Fibroblast of the conjunctiva (primary cell): ENCODE measurements around the gene DHRS4.
"Not testable (repeated sequence)": the region's sequence is repeated elsewhere in the genome, so short reads cannot be mapped to it uniquely, and the experiment has no call there.

ENCODE experiments used
- DNase-seq: peaks from one replicate; pipeline ENCODE4 v3.0.0-alpha.2; 2010; ENCODE audit warnings: low read depth

Gene DHRS4

GRCh38 chr14:23984891-23985602 is 31.5 kb downstream of the DHRS4 start:
- DNase-seq: peak; percentile 91

DNA sequence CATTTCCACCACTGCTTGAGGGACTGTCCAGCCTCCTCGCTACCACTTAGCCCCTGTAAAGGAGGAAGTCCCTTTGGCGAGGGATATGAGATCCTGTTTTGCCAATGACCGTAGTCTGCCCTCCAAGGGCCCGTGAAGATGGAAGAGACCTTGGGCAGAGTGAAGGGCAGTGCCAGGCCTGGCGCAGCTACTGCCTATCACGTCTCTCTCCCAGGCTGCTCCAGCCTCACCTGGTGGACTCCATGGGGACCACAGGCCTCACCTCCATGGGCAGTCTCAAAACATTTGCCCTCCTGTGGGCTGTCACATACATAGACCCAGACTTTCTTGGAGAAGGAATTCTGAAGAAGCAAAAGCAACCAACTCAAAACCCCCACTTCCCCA is 34.6 kb downstream of the DHRS4 start:
- DNase-seq: not testable (repeated sequence)

GRCh38 chr14:23988607-23989363 is 35.2 kb downstream of the DHRS4 start, which contains the start of gene DHRS4L2:
Gene DHRS4L2, plus strand, starts transcription at chr14:23988929. Its CDS starts 19 bp downstream, at chr14:23988948.
- DNase-seq: not testable (repeated sequence)

DNA sequence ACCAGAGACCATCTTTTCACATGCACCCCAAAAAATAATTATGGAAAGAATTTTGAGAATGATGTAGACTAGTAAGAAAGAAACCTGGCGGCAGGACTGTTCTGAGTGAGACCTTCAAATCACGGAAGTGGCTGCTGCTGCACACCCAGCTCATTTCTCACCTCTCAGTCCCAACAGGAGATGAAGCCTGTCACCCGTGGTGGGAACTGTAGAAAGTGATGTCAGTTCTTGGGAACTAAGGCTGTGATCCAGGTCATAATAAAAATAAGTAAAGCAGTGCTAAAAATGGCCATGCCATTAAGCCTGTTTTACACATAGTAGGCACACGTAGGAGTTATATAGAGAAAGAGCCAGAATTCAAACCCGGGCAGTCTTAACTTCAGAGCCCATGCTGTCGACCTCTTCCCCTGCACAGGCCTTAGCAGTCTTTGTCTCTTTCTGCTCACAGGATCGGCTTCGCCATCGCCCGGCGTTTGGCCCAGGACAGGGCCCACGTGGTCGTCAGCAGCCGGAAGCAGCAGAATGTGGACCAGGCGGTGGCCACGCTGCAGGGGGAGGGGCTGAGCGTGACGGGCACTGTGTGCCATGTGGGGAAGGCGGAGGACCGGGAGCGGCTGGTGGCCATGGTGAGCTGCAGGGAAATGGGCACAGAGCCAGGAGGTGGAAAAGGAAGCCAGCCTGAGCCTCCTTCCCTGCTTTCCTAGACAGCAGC is 36.3 kb downstream of the DHRS4 start:
- DNase-seq: not testable (repeated sequence)

- DNase-seq: not testable (repeated sequence)
These were observed 37.4 kb downstream of the DHRS4 start for GRCh38 chr14:23990961-23991360.

GRCh38 chr14:23993042-23993441 is 39.5 kb downstream of the DHRS4 start:
- DNase-seq: not testable (repeated sequence)

DNA sequence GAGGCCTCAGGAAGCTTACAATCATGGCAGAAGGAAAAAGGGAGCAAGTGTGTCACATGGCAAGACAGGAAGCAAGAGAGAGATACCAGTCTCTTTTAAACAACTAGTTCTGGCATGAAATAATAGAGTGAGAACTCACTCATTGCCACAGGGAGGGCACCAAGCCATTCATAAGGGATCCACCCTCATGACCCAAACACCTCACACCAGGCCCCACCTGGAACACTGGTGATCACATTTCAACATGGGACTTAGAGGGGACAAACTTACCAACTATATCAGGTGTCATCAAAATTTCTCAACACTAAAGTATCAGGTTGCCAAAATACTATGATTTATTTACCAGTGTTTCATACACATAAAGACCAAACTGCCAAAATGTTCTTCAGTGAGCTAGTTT is 42.4 kb downstream of the DHRS4 start:
- DNase-seq: not testable (repeated sequence)

DNA sequence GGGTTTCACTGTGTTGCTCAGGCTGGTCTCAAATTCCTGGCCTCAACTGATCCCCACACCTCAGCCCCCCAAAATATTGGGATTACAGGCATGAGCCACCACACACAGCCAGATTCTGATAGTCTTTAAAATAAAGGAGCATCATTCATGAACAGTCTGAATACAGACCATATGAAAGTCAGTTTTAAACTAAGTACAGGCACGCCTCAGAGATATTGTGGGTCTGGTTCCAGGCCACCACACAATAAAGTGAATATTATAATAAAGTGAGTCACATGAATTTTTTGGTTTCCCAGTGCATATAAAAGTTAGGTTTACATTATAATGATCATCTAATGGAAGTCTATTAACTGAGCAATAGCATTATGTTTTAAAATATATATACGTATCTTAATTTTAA is 43.3 kb downstream of the DHRS4 start:
- DNase-seq: not testable (repeated sequence)

- DNase-seq: not testable (repeated sequence)
These were observed 46.1 kb downstream of the DHRS4 start for GRCh38 chr14:23999640-24000039.

- DNase-seq: not testable (repeated sequence)
These were observed 47.5 kb downstream of the DHRS4 start for GRCh38 chr14:24001078-24001477.

GRCh38 chr14:24001679-24002078 is 48.1 kb downstream of the DHRS4 start:
- not testable (repeated sequence) for DNase-seq

DNA sequence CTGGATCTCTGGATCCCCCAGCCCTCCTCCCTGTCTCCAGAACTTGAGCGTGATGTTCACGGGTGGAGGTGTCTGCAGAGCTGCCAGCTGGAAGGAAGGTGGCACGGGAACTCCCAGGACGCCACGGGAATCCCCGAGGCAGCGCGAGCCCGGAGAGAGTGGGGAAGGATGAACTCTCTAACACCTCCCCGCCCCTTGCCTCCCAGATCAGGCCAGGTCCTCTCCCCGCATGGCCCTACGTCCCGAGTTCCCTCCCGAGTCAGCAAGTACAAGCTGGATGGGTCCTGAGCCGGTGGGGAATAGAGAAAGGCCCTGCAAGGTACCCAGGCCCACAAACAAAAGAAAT is 52.9 kb downstream of the DHRS4 start:
- DNase-seq: not testable (repeated sequence)

- not testable (repeated sequence) for DNase-seq
These were observed 53.5 kb downstream of the DHRS4 start for GRCh38 chr14:24006817-24007652.

- DNase-seq: no peak
These were observed 57.5 kb downstream of the DHRS4 start for GRCh38 chr14:24011051-24011450.

DNA sequence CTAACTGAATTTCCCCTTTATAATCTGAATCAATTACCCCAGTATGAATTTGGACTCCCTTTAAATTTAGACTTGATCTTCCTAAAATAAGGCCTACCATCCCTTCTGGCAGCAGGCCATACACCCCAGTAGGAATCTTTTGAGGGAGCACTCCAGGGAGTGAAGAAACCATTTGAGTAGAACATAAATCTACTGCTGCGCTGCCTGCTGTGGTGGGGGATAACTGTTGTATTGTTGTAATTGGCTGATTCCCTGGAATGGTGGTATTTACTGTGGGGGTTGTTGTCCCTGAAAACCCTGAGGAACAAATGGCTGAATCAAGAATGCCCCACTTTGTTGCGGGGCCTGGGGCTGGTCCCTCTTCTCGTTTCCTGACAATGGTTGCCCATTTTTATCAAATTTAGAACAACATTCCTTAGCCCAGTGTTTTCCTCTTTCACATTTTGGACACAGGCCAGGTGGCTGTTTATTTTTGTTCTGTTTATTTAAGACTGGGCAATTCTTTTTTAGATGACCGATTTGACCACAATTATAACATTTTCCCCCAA is 59.2 kb downstream of the DHRS4 start:
- not testable (repeated sequence) for DNase-seq

DNA sequence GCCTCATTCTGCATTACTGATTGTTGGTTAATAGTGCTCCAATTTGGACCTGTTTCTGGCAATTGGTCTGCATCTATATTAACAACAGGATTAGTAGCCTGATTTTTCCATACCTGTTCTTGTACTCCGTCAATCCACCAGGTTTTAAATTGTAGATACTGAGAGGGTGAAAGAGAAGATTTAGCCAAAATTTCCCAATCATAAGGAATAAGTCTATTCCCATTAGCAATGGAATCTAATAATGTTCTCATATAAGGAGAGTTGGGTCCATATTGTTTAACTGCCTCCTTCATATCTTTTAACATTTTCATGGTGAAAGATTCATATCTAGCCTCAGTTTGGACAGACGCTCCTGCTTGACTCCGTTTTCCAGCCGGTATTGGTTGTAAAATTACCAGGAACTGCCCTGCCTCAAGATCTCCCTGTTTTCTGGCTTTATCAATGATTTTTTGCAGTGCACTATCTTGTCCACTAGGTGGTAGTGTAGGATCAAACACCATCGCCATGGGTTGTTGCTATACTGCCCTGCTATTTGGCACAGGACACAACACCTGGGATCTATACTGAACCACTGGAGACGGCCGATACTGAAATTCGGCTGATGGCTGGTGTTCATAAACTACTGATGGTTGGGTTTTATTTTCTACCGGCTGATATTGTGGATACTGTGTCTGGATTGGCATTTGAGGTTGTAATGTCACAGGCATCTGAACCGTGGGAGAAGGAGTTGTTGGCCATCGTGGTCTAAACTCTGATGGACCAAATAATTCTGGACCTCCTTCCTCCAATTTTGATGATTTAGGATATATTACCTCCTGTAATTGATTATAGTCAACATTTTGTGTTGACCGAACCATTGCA is 60.3 kb downstream of the DHRS4 start:
- DNase-seq: peak; percentile 56

DNA sequence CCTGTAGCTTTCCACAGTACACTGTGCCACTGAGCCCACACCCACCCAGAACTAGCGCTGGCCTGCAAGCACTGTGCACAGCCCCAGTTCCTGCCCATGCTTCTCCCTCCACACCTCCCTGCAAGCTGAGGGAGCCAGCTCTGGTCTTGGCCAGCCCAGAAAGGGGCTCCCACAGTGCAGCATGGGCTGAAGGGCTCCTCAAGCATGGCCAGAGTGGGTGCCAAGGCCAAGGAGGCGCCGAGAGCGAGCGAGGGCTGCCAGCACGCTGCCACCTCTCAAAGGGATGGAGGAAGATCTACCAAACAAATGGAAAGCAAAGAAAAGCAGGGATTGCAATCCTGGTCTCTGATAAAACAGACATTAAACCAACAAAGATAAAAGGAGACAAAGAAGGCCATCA is 62.2 kb downstream of the DHRS4 start:
- not testable (repeated sequence) for DNase-seq
